Psoas muscle (tissue), 8 donors: ENCODE results near the gene TNRC6B. TPM values are rescaled to one million over a fixed set of nuclear protein-coding genes. Genes with fewer than 3 reads are reported as not detected.

Experiments
- ATAC-seq, 4 donors: fragments of 200-7000 bp; cut with Tn5 transposase; one replicate each; pipeline ENCODE4 v1.9.1; 2020; ENCODE audit warnings: moderate library complexity in 3 of 4, mild to moderate bottlenecking in 2 of 4
- DNase-seq, 2 donors: peaks; one replicate each; pipeline ENCODE4 v3.0.0-alpha.2; 2020
- H3K27ac ChIP-seq: fragments of 200-600 bp; one replicate; pipeline ENCODE4 v1.8.0; 2022
- H3K27me3 ChIP-seq, 3 donors: fragments of 200-600 bp in 1 of 3; one replicate each; pipeline versions ENCODE4 v1.6.1 to v1.8.0; 2013 to 2022; ENCODE audit warnings: low read length in 2 of 3, mild to moderate bottlenecking in 2 of 3, moderate library complexity in 1 of 3; ENCODE audit not compliant: insufficient read depth in 3 of 3
- H3K36me3 ChIP-seq, 2 donors: fragments of 200-600 bp in 1 of 2; one replicate each; pipeline versions ENCODE4 v1.6.1 to v1.8.0; 2013 to 2022; ENCODE audit warnings: low read depth in 1 of 2, mild to moderate bottlenecking in 1 of 2, moderate library complexity in 1 of 2; ENCODE audit not compliant: insufficient read depth in 1 of 2
- H3K4me1 ChIP-seq: fragments of 200-600 bp; one replicate; pipeline ENCODE4 v1.8.0; 2022
- H3K4me3 ChIP-seq: fragments of 200-600 bp; one replicate; pipeline ENCODE4 v1.8.0; 2022; ENCODE audit warnings: mild to moderate bottlenecking
- H3K9me3 ChIP-seq: fragments of 200-600 bp; one replicate; pipeline ENCODE4 v1.8.0; 2022
- WGBS, 3 donors: extraction: QIAGEN DNeasy Blood & Tissue Kit; methylation state at CpG; one replicate each; pipeline versions ENCODE4 v1.1.6 to v1.1.7; 2013; 5-methylcytosine and 5-hydroxymethylcytosine counted together
- intact Hi-C, 2 donors: fragments of 100-400 bp; cut with DNase I; formaldehyde crosslinking; loops; one replicate each; pipeline versions ENCODE4 v1.11.0 to v1.14.2; 2022
- polyA plus RNA-seq, 3 donors: library from polyadenylated mRNA; stranded (reverse); fragments of 200-250 nt; gene quantifications; one replicate each; pipeline ENCODE4 v1.2.3, GENCODE V29; 2013
- total RNA-seq, 4 donors: library from RNA; stranded (reverse); fragmentation: NEBNext Ultra II Directional in 2 of 4; extraction: Animal tissue kit (Norgen Biotek cat#: 25700) in 2 of 4; gene quantifications; one replicate each; pipeline versions ENCODE4 v1.2.1 to v1.2.4, GENCODE V29; 2021 to 2023
- TF ChIP-seq, protein P1 (sequence below): fragments of 200-600 bp; IDR thresholded peaks from one replicate; pipeline ENCODE4 v1.8.0; 2022; ENCODE audit warnings: antibody characterized with exemption
- donor health status: healthy with polysubstance abuse.
- donor health status: DM: no; HTN: no; CAD: no; lungs with moderate emphysema.
- donor health status: Bipolar disorder and iron deficiency.
- donor health status: healthy.
- donor health status: DM: yes; HTN: yes; CAD: no.
- donor health status: DM: no; HTN: no; CAD: no.
- donor health status: DM: no; HTN: no; CAD: no.
- donor health status: DM: yes; HTN: yes; CAD: no.

The TNRC6B gene
- total and polyA plus RNA-seq, 7 donors: 2.2 to 49.4 (median 27.9) TPM

DNA sequence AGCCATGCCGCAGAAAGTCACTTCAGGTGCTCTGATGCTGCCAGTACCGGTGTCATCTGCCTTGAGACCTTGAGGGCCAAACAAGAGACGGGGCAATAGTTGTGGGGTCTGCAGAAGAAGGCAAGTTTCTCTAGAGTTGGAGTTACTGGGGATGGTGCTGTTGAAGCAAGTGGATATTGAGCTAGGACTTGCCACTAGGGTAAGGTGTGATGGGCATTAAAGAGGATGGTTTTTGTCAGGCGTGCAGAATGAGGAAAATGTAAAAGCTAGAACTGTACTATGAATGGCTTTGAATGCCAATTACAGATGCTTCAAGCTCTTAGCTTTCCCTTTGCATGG lies 61.6 kb downstream of the TNRC6B start:
- Histone ChIP-seq H3K9me3 (no peaks in the 10 kb centered on the region), H3K4me1 (peaks cover 55% of the 10 kb centered on the region), H3K36me3 (no peaks in the 10 kb centered on the region), H3K4me3 (no peak overlapping the region), H3K27me3 (no peaks in the 10 kb centered on the region), H3K27ac (peak overlapping the region; percentile 51)
- intact Hi-C loops: no loop called here
- DNase-seq (no peak), ATAC-seq (peak in 1 of 4 donors; percentile 2)
- TF ChIP-seq, protein P1, sequence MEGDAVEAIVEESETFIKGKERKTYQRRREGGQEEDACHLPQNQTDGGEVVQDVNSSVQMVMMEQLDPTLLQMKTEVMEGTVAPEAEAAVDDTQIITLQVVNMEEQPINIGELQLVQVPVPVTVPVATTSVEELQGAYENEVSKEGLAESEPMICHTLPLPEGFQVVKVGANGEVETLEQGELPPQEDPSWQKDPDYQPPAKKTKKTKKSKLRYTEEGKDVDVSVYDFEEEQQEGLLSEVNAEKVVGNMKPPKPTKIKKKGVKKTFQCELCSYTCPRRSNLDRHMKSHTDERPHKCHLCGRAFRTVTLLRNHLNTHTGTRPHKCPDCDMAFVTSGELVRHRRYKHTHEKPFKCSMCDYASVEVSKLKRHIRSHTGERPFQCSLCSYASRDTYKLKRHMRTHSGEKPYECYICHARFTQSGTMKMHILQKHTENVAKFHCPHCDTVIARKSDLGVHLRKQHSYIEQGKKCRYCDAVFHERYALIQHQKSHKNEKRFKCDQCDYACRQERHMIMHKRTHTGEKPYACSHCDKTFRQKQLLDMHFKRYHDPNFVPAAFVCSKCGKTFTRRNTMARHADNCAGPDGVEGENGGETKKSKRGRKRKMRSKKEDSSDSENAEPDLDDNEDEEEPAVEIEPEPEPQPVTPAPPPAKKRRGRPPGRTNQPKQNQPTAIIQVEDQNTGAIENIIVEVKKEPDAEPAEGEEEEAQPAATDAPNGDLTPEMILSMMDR: no peak
- WGBS, 3 donors: 81 to 90% (median 82%) methylated on average over 4 of the region's 4 CpGs

DNA sequence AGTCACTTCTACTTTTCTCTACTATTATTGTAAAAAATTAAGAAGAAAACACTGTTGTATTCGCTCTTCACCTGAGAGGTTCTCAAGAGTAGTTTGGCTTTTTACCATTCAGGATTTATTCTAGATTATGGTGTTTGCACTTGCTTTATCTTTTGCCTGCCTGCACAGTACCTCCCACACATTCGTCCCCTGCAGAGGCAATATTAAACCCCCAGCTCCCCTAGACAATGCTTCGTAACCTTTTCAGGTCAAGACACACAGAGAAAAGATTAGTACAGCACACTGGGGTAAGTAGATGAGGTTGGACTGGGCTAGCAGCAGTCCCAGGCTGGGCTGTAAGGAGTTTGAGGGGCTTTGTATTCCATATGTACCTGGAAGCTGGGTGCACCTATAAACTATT lies 62.4 kb downstream of the TNRC6B start:
- no peaks in the 10 kb centered on the region for H3K27me3 ChIP-seq
- peaks cover 47% of the 10 kb centered on the region for H3K4me1 ChIP-seq
- no peaks in the 10 kb centered on the region for H3K36me3 ChIP-seq
- TF ChIP-seq, protein P1: no peak
- DNase-seq (no peak), ATAC-seq (no peak)
- intact Hi-C loops: no loop called here
- no peak overlapping the region for H3K4me3 ChIP-seq
- no peak overlapping the region for H3K27ac ChIP-seq
- 79 to 84% (median 84%) methylated on average over 3 of the region's 3 CpGs for WGBS, 3 donors
- no peaks in the 10 kb centered on the region for H3K9me3 ChIP-seq

DNA sequence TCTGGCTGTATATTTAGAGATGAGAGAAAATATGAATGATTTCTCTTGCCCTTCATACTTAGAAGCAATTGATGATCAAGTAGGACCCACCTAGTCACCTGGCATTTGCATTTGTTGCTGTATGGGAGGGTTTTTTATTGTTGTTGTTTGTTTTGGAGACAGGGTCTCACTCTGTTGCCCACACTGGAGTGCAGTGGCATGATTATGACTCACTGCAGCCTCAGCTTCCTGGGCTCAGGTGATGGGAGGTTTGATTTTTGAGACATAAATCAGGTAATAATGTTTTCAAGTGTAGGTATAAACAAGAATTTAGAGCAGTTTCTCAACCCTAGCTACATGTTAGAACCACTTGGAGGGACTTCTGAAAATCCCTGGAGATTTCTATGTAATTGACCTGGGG lies 63.0 kb downstream of the TNRC6B start:
- TF ChIP-seq, protein P1: no peak
- H3K4me1 ChIP-seq: peaks cover 42% of the 10 kb centered on the region

DNA sequence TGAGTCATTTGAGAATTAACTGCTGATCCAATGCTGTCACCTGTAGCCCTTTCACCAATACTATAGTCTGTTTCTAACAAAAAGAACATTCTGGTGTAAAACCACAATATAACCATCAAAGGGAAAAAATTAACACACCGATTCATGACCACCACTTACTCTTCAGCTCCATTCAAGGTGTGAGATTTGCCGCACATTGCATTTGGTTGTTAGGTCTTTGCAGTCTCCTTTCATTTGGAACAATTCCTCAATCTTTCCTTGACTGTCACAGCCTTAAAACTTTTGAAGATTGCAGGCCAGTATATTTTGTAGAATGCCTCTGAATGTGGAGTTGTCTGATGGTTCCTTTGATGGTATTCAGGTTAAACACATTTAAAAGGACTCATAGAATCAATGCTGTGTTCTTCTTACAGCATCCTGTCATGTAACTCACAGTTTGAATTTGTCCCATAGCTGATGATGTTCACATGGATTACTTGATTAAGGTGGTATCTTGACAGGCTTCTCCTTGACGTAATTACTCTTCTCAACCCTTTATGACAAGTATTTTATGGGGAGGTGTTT lies 63.6 kb downstream of the TNRC6B start:
- Histone ChIP-seq H3K27ac (no peak overlapping the region), H3K27me3 (no peaks in the 10 kb centered on the region), H3K36me3 (no peaks in the 10 kb centered on the region), H3K4me1 (peaks cover 36% of the 10 kb centered on the region), H3K4me3 (no peak overlapping the region), H3K9me3 (no peaks in the 10 kb centered on the region)
- TF ChIP-seq, protein P1: no peak
- intact Hi-C loops: no loop called here
- no peak for DNase-seq
- WGBS, 3 donors: 82 to 91% (median 83%) methylated on average over 3 of the region's 3 CpGs
- no peak for ATAC-seq

More for the DNA sequence above, 63.0 kb downstream of the TNRC6B start:
- intact Hi-C loops: no loop called here
- Histone ChIP-seq H3K4me3 (no peak overlapping the region), H3K27ac (no peak overlapping the region), H3K27me3 (no peaks in the 10 kb centered on the region), H3K36me3 (no peaks in the 10 kb centered on the region), H3K9me3 (no peaks in the 10 kb centered on the region)
- DNase-seq: no peak
- ATAC-seq: no peak

DNA sequence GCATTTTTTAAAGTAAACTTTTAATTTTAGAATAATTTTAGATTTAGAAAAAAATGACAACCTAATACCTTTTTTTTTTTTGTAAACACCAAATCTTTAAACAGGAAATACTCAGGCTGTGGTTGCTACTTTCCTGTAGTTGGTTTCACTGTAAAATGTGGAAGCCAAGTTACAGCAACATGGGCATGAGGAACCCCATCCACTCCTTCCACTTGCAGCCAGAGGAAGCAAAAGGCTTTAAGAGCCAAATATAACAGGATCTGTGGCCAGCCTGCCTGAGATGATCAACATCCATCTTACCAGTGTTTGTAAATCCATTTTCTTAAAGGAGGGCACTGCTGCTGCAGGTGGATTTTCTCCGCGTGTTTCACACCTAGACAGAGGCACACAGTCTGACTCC lies 66.2 kb downstream of the TNRC6B start:
- ATAC-seq (no peak), DNase-seq (no peak)
- TF ChIP-seq, protein P1: no peak
- Histone ChIP-seq H3K4me3 (no peak overlapping the region), H3K9me3 (no peaks in the 10 kb centered on the region), H3K36me3 (peaks cover 0 to 17% of the 10 kb centered on the region in 2 donors), H3K27me3 (no peaks in the 10 kb centered on the region), H3K27ac (no peak overlapping the region), H3K4me1 (peaks cover 19% of the 10 kb centered on the region)
- intact Hi-C loops: no loop called here
- 86 to 94% (median 94%) methylated on average over 2 of the region's 2 CpGs for WGBS, 3 donors
